Natural killer cell (primary cell): ENCODE data around the gene KIF3B. TPM values are rescaled to one million over a fixed set of nuclear protein-coding genes. Genes with fewer than 3 reads are reported as not detected.

Source experiments
- ATAC-seq, 3 donors: fragments of 150-1000 bp in 2 of 3; fragments of 200-7000 bp in 1 of 3; cut with Tn5 transposase; 1 replicate in 1 of 3; 2 replicates in 2 of 3; pipeline ENCODE4 v1.10.0; 2021; ENCODE audit warnings: mild to moderate bottlenecking in 2 of 3, moderate library complexity in 2 of 3
- DNase-seq, 2 donors: peaks; one replicate each; pipeline versions ENCODE4 v3.0.0 to v3.0.0-alpha.2; 2013 to 2021; ENCODE audit warnings: mixed read lengths in 1 of 2
- H3K27ac ChIP-seq: one replicate; pipeline ENCODE4 v1.5.1; 2013; ENCODE audit warnings: mild to moderate bottlenecking, low read length
- H3K27me3 ChIP-seq: one replicate; pipeline ENCODE4 v1.6.1; 2013; ENCODE audit warnings: low read length; ENCODE audit not compliant: control insufficient read depth, insufficient read depth
- H3K36me3 ChIP-seq: one replicate; pipeline ENCODE4 v1.6.1; 2013; ENCODE audit warnings: low read length; ENCODE audit not compliant: control insufficient read depth, insufficient read depth
- H3K4me1 ChIP-seq: one replicate; pipeline ENCODE4 v1.6.1; 2013; ENCODE audit warnings: low read length; ENCODE audit not compliant: control insufficient read depth, insufficient read depth
- H3K4me3 ChIP-seq: one replicate; pipeline ENCODE4 v1.5.1; 2013; ENCODE audit warnings: low read length
- H3K9me3 ChIP-seq: one replicate; pipeline ENCODE4 v1.6.1; 2013; ENCODE audit warnings: low read length; ENCODE audit not compliant: control insufficient read depth, insufficient read depth
- H3K27ac Mint-ChIP-seq, 2 donors: one replicate each; pipeline ENCODE4 v1.8.0; 2022; ENCODE audit warnings: mild to moderate bottlenecking in 2 of 2, mixed read lengths in 2 of 2, moderate library complexity in 1 of 2
- H3K27me3 Mint-ChIP-seq, 2 donors: one replicate each; pipeline ENCODE4 v1.8.0; 2022; ENCODE audit warnings: low read depth in 2 of 2, mixed read lengths in 2 of 2
- H3K36me3 Mint-ChIP-seq: one replicate; pipeline ENCODE4 v1.8.0; 2022; ENCODE audit warnings: mixed read lengths
- H3K4me1 Mint-ChIP-seq, 2 donors: one replicate each; pipeline ENCODE4 v1.8.0; 2022; ENCODE audit warnings: mixed read lengths in 2 of 2
- H3K4me3 Mint-ChIP-seq: one replicate; pipeline ENCODE4 v1.8.0; 2022; ENCODE audit warnings: mild to moderate bottlenecking, moderate library complexity, mixed read lengths
- H3K9me3 Mint-ChIP-seq, 2 donors: one replicate each; pipeline ENCODE4 v1.8.0; 2022; ENCODE audit warnings: mixed read lengths in 2 of 2
- CTCF ChIP-seq: fragments of 200-600 bp; IDR thresholded peaks from one replicate; pipeline ENCODE4 v1.8.0; 2022; ENCODE audit warnings: antibody characterized with exemption
- WGBS: methylation state at CpG from one replicate; pipeline ENCODE4 v1.1.7; 2013; ENCODE audit warnings: missing lambda C conversion rate; ENCODE audit not compliant: insufficient coverage; 5-methylcytosine and 5-hydroxymethylcytosine counted together
- intact Hi-C: fragments of 100-400 bp; cut with micrococcal nuclease; formaldehyde crosslinking; loops from one replicate; pipeline ENCODE4 v1.14.2; 2022
- total RNA-seq, 4 donors: library from RNA; stranded (reverse); fragments of 120-200 nt in 1 of 4; gene quantifications; one replicate each; pipeline versions ENCODE4 v1.2.3 to v1.2.4, GENCODE V29; 2013 to 2022

The KIF3B gene
- total RNA-seq, 3 donors from 2014 or later (not counting 1 experiment from before 2014, with no cell fraction given), result 10.2 to 14.3 (median 13.2) TPM

GRCh38 chr20:32297439-32297838 lies 20.0 kb downstream of the KIF3B start:
- 100% methylated on average over 1 of the region's 4 CpGs for WGBS
- Histone ChIP-seq H3K27me3 (no peaks in the 10 kb centered on the region), H3K4me1 (no peaks in the 10 kb centered on the region), H3K4me3 (no peak overlapping the region), H3K27ac (no peak overlapping the region), H3K9me3 (no peaks in the 10 kb centered on the region), H3K36me3 (peaks cover 1% of the 10 kb centered on the region)
- TF ChIP-seq CTCF, result no peak
- intact Hi-C loops, result no loop called here
- Mint-ChIP-seq H3K27me3 (no peaks in the 10 kb centered on the region), H3K36me3 (no peaks in the 10 kb centered on the region), H3K4me1 (peaks cover 15% of the 10 kb centered on the region in 2 donors), H3K4me3 (no peak overlapping the region), H3K9me3 (no peaks in the 10 kb centered on the region), H3K27ac (no peak overlapping the region)
- DNase-seq (no peak), ATAC-seq (no peak)

GRCh38 chr20:32300647-32301046 lies 23.2 kb downstream of the KIF3B start:
- no peaks in the 10 kb centered on the region for H3K9me3 Mint-ChIP-seq
- WGBS, result 96% methylated on average over 5 of the region's 6 CpGs
- no peaks in the 10 kb centered on the region for H3K9me3 ChIP-seq
- intact Hi-C loops, result no loop called here
- no peak overlapping the region for H3K4me3 ChIP-seq
- no peak overlapping the region for H3K4me3 Mint-ChIP-seq
- DNase-seq (no peak), ATAC-seq (no peak)
- H3K36me3 Mint-ChIP-seq, result no peaks in the 10 kb centered on the region
- H3K4me1 Mint-ChIP-seq, result peaks cover 8 to 14% of the 10 kb centered on the region in 2 donors
- no peaks in the 10 kb centered on the region for H3K27me3 Mint-ChIP-seq
- H3K27ac ChIP-seq, result no peak overlapping the region
- H3K4me1 ChIP-seq, result no peaks in the 10 kb centered on the region
- TF ChIP-seq CTCF, result no peak
- no peaks in the 10 kb centered on the region for H3K36me3 ChIP-seq
- no peak overlapping the region for H3K27ac Mint-ChIP-seq
- H3K27me3 ChIP-seq, result no peaks in the 10 kb centered on the region

GRCh38 chr20:32301719-32302506 lies 24.5 kb downstream of the KIF3B start:
- Mint-ChIP-seq H3K4me1 (peaks cover 8 to 14% of the 10 kb centered on the region in 2 donors), H3K36me3 (no peaks in the 10 kb centered on the region), H3K27ac (no peak overlapping the region), H3K4me3 (no peak overlapping the region), H3K9me3 (no peaks in the 10 kb centered on the region), H3K27me3 (no peaks in the 10 kb centered on the region)
- DNase-seq, result no peak
- intact Hi-C loops, result no loop called here
- WGBS, result 92% methylated on average over 5 of the region's 5 CpGs
- TF ChIP-seq CTCF, result no peak
- Histone ChIP-seq H3K36me3 (no peaks in the 10 kb centered on the region), H3K9me3 (no peaks in the 10 kb centered on the region), H3K4me3 (no peak overlapping the region), H3K4me1 (no peaks in the 10 kb centered on the region), H3K27ac (no peak overlapping the region), H3K27me3 (no peaks in the 10 kb centered on the region)
- no peak for ATAC-seq

- no peak for TF ChIP-seq CTCF
- Histone ChIP-seq H3K4me1 (no peaks in the 10 kb centered on the region), H3K4me3 (no peak overlapping the region), H3K27me3 (no peaks in the 10 kb centered on the region), H3K27ac (no peak overlapping the region), H3K36me3 (no peaks in the 10 kb centered on the region), H3K9me3 (no peaks in the 10 kb centered on the region)
- peaks cover 8 to 14% of the 10 kb centered on the region in 2 donors for H3K4me1 Mint-ChIP-seq
- H3K9me3 Mint-ChIP-seq, result no peaks in the 10 kb centered on the region
- no peaks in the 10 kb centered on the region for H3K27me3 Mint-ChIP-seq
- H3K4me3 Mint-ChIP-seq, result no peak overlapping the region
- 97% methylated on average over 6 of the region's 6 CpGs for WGBS
- ATAC-seq (no peak), DNase-seq (no peak)
- intact Hi-C loops, result no loop called here
- H3K36me3 Mint-ChIP-seq, result no peaks in the 10 kb centered on the region
- H3K27ac Mint-ChIP-seq, result no peak overlapping the region
These were observed 25.0 kb downstream of the KIF3B start for GRCh38 chr20:32302507-32302872.
